BJ (cell line): Measurements from ENCODE around the gene KXD1. TPM values are rescaled to one million over a fixed set of nuclear protein-coding genes. Genes with fewer than 3 reads are reported as not detected.
"Not testable (repeated sequence)": the region's sequence is repeated elsewhere in the genome, so short reads cannot be mapped to it uniquely, and the experiment has no call there.

Source experiments
- CTCF ChIA-PET: fragments of 350-600 bp; formaldehyde crosslinking; extraction: SDS; loops from one replicate; lab custom pipeline; 2021; ENCODE audit warnings: antibody characterized with exemption, inconsistent platforms; lab: Yijun Ruan, JAX
- POLR2A ChIA-PET: fragments of 300-600 bp; sonication (Branson Sonifier 250); formaldehyde crosslinking; extraction: SDS; loops from one replicate; lab custom pipeline; 2021; ENCODE audit warnings: antibody characterized with exemption; lab: Charles Lee
- DNase-seq: peaks from one replicate; pipeline ENCODE4 v3.0.0-alpha.2; 2011; ENCODE audit warnings: low read depth
- H3K27me3 ChIP-seq: 2 replicates; pipeline ENCODE4 v1.6.0; 2011; ENCODE audit warnings: low read length; ENCODE audit not compliant: control insufficient read depth, insufficient read depth
- H3K36me3 ChIP-seq: 2 replicates; pipeline ENCODE4 v1.5.1; 2011; ENCODE audit warnings: low read length; ENCODE audit not compliant: control insufficient read depth, insufficient read depth
- H3K4me3 ChIP-seq: 2 replicates; pipeline ENCODE4 v1.5.1; 2011; ENCODE audit warnings: low read depth, mild to moderate bottlenecking, control low read depth, low read length
- polyA plus RNA-seq: library from polyadenylated mRNA; depleted of rRNA; stranded (reverse); fragments of >200 nt; gene quantifications from 2 replicates; pipeline ENCODE4 v1.2.3, GENCODE V29; 2011
- TF ChIP-seq, protein P1 (sequence below): IDR thresholded peaks from 2 replicates; pipeline ENCODE4 v1.5.1; 2011; ENCODE audit warnings: low read depth, mild to moderate bottlenecking, control low read depth, inconsistent platforms, low read length, moderate library complexity; ENCODE audit not compliant: insufficient read depth

The KXD1 gene
- polyA plus RNA-seq, 1 experiment = 163 TPM

DNA sequence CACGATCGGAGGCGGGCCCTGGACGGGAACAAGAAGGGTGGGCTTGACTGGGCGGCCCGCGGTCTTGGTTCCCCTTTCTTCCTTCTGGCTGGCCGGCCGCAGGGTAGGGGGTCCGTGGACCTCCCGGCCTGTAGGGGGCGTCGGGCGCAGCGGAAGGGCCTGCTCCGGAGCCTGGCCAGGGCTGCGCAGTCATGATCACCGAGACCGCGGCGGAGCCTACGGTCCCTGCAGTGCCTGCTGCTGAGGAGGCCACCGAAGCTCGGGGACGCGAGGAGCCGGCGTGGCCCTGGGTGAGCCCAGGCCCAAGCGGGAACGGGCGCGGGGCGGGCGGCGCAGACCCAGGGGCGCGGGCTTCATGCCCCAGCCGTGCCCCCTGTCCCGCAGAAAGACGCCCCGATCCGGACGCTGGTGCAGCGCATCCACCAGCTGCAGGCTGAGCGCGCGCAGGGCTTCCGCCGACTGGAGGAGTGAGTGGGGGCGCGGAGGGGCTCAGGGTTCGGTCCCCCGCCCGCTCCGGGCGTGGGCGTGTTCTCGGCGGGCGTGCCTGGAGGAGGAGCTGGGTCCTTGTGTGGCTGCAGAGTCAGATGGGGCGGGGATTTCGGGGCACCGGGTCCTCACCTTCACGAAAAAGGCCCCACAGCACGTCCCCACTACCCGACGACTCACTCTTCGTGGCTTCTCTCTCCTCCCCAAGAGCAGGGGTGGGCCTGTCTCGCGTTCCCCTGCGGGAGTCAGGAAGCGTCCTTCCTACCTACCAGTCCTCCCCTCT is 31.1 kb downstream of the KXD1 start, which contains the start of gene REX1BD:
TSS of gene REX1BD (plus strand) at position 188 of the 769 bp plus-strand sequence. CDS start at position 192, 4 bp downstream.
- TF ChIP-seq, protein P1, sequence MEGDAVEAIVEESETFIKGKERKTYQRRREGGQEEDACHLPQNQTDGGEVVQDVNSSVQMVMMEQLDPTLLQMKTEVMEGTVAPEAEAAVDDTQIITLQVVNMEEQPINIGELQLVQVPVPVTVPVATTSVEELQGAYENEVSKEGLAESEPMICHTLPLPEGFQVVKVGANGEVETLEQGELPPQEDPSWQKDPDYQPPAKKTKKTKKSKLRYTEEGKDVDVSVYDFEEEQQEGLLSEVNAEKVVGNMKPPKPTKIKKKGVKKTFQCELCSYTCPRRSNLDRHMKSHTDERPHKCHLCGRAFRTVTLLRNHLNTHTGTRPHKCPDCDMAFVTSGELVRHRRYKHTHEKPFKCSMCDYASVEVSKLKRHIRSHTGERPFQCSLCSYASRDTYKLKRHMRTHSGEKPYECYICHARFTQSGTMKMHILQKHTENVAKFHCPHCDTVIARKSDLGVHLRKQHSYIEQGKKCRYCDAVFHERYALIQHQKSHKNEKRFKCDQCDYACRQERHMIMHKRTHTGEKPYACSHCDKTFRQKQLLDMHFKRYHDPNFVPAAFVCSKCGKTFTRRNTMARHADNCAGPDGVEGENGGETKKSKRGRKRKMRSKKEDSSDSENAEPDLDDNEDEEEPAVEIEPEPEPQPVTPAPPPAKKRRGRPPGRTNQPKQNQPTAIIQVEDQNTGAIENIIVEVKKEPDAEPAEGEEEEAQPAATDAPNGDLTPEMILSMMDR = peak; percentile 89
- ChIA-PET CTCF (interaction anchor here (0.6 to 5.3 kb wide), 44 partner anchors 8 to 391 kb away, joined by 3 to 37 read pairs (median 4); partner anchors contain the start of genes ELL, KXD1, UBA52 and UPF1), POLR2A (no interaction called here)
- DNase-seq = no peak
- Histone ChIP-seq H3K4me3 (peak within 1 kb of the TSS; percentile 76), H3K36me3 (peaks cover 4% of the 10 kb centered on the region), H3K27me3 (no peaks in the 10 kb centered on the region)

DNA sequence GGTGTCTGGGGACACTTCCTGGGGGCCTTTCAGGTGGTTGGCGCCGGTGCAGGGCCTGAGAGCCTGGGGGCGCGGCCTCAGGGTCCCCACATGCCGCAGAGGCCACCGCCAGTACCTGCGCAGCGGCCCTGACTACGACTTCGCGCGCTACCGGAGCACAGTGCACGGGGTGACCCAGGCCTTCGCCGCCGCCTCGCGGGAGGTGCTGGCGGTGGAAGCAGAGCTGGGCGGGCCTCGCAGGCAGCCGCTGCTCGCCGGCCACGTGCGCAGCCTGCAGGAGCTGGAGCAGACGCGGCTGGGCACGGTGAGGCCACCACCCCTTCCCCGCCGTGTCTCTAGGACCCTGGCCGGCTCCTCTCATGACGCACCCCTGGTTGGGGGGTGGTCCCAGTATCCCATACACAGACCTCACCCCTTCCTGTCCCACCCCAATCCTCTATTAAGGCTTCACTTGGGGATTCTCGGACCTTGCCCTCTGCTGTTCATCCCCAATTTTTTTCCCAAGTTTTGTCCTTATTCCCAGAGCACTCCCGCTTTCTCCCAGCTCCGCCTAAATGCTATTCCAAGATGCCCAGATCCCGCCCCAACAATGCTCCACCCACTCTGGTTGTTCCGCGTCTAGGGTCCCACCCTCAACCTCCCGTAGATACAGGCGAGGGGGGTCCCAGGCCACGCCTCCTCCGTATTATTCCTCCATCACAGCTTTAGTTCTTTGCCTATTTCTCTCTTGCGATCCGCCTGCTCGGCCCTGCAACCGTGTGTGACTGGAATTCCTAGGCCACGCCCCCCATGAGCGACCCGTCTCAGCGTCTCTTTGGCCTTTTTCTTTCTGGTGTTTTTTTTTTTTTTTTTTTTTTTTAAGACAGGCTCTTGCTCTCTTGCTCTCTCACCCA is 32.0 kb downstream of the KXD1 start:
- no peak for DNase-seq

DNA sequence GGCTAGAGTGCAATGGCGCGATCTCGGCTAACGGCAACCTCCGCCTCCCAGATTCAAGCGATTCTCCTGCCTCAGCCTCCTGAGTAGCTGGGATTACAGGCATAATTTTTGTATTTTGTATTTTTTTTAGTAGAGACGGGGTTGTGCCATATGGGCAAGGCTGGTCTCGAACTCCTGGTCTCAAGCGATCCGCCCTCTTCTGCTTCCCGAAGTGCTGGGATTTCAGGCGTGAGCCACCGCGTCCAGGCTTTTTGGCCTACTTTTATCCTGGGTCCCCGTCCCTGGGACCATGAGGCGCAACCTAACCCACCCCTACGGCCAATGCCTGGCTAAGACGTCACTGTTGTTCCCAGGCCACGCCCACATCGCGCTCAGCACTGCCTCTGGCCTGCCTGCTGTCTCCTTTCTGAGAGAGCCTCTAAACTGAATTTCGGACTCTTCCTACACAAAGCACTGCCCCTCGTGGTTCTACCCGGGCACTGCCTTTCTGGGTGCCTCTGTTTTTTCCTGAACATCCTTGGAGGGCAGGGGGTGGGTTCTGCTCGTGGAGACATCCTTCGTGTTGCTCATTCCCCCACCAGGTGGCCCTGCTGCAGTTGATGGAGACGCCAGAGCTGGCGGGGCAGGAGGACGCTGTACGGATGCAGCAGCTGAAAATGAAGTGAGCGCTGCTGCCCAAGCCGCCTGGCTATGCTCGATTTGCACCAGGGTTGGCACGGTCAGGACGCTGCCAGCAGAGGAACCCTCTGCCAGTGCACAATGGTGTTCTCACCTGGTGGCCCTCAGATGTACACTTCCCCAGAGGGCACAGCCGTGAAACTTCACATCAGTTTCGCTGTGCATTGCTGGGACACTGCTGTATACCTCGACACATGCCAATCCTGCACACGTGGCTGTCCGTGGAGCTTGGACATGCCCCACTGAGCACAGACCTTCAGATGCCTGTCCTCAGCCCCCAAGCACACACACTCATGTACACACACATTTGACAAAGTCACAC is 32.9 kb downstream of the KXD1 start:
- H3K27me3 ChIP-seq = no peaks in the 10 kb centered on the region
- TF ChIP-seq, protein P1 = peak; percentile 45
- CTCF ChIA-PET = interaction anchor here (0.6 to 6.1 kb wide), 9 partner anchors 12 to 257 kb away, joined by 3 to 40 read pairs (median 12); partner anchors contain the start of gene UBA52
- peaks cover 4% of the 10 kb centered on the region for H3K36me3 ChIP-seq
- no peak for DNase-seq
- POLR2A ChIA-PET = no interaction called here
- no peak overlapping the region for H3K4me3 ChIP-seq

More for the DNA sequence above, 32.0 kb downstream of the KXD1 start:
- peak overlapping the region; percentile 76 for H3K4me3 ChIP-seq
- peaks cover 4% of the 10 kb centered on the region for H3K36me3 ChIP-seq
- no peaks in the 10 kb centered on the region for H3K27me3 ChIP-seq
- ChIA-PET CTCF (interaction anchor here (0.5 to 5.3 kb wide), 37 partner anchors 9 to 284 kb away, joined by 3 to 37 read pairs (median 4); partner anchors contain the start of genes ELL, KXD1, UBA52 and UPF1), POLR2A (interaction anchor here (0.6 kb wide), 1 partner anchor 329 kb away, joined by 3 read pairs; the partner anchor contains the start of gene COPE)
- TF ChIP-seq, protein P1 = peak; percentile 22; the same call in 1 of the 2 replicates

DNA sequence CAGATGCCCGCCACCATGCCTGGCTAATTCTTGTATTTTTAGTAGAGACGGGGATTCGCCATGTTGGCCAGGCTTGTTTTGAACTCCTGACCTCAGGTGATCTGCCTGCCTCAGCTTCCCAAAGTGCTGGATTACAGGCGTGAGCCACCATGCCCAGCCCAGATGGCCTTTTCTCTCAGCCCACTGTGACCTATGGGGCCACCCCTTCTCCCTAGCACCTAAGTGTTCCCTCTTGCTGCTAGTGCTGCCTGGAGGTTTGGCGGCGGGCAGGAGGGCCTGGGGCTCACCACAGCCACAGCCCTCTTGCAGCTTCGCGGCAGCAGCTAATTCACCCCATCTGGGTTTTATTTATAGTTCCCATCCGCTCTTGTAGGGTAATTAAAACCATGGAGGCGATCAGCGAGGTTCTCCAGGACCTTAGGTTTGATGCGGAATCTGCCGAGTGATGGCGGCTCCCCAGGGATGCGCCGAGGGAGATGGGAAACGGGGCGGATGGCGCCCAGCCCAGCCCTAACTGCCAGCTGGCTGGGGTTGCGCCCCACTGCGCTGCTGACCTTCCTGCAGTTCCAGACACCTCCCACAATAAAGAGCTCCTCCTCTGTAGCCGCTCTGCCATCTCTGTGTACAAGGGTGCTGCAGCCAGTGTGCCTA is 34.2 kb downstream of the KXD1 start:
- Histone ChIP-seq H3K36me3 (peaks cover 4% of the 10 kb centered on the region), H3K27me3 (no peaks in the 10 kb centered on the region), H3K4me3 (no peak overlapping the region)
- TF ChIP-seq, protein P1 = no peak
- ChIA-PET POLR2A (no interaction called here), CTCF (interaction anchor here (0.8 to 6.1 kb wide), 5 partner anchors 85 to 256 kb away, joined by 3 to 40 read pairs (median 7); no protein-coding TSS in a partner anchor)
- no peak for DNase-seq

DNA sequence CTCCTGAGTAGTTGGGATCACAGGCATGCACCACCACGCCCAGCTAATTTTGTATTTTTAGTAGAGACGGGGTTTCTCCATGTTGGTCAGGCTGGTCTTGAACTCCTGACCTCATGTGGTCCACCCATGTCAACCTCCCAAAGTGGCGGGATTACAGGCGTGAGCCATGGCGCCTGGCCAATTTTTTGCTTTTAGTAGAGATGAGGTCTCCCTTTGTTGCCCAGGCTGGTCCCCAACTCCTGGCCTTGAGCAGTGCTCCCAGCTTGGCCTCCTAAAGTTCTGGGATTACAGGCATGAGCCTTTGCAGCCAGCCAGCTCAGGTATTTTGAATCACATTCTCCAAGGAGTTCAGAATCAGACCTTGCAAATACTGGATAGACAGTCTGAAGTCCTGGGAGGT is 35.1 kb downstream of the KXD1 start:
- H3K4me3 ChIP-seq, H3K36me3 ChIP-seq, H3K27me3 ChIP-seq, DNase-seq, POLR2A ChIA-PET: not testable (repeated sequence)
- CTCF ChIA-PET = interaction anchor here (0.6 to 6.1 kb wide), 5 partner anchors 84 to 255 kb away, joined by 3 to 40 read pairs (median 5); no protein-coding TSS in a partner anchor
